Stimulated activated CD8-positive, alpha-beta memory T cell treated with anti-CD3 and anti-CD28 coated beads, Interleukin-12 subunit alpha, Interleukin-12 subunit beta, amount 100 ng/mL, for 4 hours (primary cell): ENCODE measurements around the gene TEDC1.

Source experiments
- DNase-seq: peaks from one replicate; pipeline ENCODE4 v3.0.0-alpha.2; 2020; ENCODE audit warnings: low read depth

Gene TEDC1, protein sequence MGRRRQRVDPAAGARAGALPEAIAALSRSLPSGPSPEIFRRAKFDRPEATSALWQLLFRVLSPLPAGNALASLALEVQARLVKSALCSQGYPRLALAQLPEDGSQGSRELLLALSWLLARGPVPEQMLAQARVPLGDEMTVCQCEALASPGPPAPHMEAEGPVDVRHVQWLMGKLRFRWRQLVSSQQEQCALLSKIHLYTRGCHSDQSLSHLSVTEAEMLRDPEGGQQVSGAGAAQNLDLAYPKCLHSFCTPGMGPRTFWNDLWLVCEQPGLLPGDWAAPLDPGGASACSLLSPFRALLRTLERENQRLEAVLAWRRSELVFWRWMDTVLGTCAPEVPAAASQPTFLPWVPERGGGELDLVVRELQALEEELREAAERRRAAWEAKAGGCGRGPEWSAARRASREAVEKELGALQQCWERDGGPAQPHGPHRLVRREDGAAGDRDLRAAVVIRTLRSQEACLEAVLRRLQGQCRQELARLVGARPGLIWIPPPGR

DNA sequence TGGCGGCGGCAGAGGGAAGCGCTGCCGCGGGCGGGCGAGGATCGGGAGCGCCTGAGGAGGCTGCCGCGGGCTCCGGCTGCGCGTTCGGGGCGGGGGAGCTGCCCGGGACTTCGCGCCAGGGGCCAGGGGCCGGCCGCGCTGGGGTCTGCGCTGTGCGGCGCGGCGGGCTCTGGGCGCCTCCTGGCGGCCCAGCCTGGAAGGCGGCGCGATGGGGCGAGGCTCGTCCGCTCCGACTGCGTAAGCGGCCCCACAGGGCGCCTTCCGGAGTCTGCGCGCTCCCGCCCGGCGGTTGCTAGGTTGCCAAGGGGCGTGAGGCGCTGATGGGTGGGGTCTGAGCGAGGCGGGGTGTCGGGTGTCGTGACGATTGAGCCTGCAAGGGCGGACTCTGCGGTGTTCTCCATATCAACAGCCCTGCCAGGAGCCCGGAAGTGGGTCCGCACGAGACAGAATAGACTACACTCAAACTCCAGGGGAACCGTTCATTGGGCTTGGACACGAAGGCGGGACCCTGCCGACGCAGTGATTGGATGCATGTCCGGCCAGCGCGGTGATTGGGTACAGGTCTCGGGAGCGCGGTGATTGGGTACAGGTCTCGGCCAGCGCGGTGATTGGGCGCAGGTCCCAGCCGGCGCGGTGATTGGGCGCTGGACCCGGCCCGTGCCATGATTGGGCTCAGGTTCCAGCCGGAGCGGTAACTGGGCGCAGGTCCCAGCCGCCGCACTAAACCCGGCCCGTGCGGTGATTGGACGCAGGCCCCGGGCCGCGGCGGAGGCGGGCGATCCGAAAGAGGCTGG is at the start of gene TEDC1:
TSS of gene TEDC1 (plus strand) at position 675 of the 794 bp plus-strand sequence. CDS start 130 bp downstream, outside the sequence.
- DNase-seq, result peak; percentile 98

DNA sequence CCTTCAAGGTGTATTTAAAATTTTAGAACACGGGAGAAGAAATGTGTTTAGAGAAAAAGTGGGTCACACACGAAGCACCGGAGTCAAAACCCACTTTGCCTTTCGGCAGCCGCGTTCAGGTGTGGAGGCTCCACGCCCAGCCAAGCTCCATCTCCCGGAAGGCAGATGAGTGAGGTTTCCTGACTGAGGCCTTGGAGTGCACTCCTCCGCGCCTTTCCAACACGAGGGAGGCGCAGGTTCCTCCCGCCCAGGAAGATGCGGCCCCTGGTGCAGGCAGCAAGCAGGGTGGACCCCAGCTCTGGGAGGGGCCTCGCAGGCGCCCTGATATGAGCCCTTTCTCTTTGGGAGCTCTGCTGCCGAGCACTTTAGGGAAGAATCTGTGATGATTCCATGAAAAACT is 48.9 kb upstream of the TEDC1 start:
- no peak for DNase-seq

DNA sequence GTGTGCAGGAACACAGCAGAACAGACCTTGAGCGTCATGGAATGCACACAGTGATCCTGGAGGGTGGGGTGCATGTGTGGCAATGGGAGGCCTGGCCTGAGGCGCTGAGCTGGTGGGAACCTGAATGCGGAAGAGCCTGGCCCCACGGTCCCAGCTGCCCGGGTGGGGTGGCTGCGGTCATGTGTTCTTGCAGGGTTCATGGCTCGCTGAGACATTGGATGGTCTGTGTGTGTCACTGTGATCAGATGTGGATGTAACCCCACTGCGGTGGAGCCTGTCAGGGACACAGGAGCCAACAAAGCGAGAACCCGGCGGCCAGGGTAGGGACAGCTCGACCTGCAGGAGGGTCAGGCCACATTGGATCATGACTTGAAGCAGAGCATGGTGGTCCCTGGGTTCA is 48.2 kb upstream of the TEDC1 start:
- DNase-seq, result no peak

DNA sequence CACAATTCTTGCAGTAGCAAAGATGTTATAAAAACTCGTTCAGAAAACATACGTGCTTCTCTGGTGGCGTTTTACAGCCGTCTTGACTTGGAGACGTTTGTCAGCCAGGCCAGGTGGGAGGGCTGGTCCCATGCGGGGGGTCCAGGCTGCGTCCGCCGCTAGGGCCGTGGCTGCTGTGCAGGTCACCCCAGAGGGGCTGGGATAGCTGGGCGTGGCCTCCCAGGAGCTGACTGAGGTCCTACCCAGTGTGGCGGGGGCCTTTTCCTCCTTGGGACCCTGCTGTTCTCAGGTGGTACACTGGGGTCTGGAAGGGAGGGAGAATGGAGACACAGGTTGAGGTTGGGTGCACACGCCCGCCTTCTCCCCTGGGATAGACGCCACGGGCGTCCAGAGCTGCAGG is 46.2 kb upstream of the TEDC1 start:
- DNase-seq, result no peak

DNA sequence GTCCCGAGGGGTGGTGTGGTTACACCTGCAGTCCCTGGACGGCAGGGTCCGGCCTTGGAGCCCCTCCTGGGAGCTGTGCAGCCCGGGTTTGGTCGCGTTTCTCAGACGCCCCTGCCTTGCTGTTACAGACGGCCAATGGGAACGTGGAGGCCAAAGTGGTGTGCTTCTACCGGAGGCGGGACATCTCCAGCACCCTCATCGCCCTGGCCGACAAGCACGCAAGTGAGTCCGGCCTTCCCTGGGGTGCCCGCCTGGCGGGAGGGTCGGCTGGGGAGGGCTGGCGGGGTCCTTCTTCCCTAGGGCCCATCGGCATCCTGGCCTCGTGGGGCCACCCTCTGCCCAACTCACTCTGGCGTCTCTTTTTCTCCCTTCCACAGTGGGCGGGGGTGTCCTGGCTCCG is 45.8 kb upstream of the TEDC1 start:
- DNase-seq, result no peak

DNA sequence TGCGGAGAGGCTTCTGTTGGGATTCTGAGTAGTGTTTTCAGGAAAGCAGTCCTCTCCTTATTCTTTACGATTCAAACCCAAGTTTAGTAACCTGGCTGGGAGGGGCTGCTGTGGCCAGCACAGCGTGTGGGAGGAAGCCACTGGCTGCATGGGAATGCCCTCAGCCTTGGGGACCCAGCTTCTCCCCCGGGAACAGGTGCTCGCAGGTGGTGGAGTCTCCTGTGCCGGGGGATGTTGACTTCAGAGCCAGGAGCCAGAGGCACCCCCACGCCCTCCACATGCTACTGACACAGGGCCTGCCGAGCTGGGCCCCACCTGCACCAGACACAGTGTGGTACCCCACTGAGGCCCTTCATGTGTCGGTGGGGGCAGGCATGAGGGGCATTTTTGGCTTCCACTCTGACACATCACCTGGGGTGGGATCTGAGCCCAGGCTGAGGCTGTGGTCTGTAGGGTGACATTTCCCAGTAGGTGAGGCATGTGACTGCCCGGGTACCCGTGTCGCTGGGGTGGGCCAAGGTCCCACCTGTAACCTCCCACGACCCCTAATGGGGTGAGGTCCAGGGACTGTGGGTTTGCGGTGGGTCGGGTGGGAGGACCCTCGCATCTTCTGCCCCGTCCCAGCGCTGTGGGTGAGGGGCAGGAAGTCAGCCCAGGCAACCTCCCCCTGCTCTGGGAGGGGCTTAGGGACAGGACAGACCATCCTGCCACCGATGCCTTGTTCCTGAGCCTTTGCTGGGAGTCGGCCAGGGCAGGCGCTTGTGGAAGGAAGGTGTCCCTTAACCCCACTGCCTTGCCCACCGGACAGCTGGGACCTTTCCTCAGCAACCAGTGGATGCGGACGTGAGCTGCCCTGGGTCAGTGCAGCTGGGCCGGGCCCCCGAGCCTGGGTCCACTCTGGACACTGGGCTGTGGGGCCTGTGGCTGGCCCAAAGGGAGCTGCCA is 44.9 kb upstream of the TEDC1 start:
- no peak for DNase-seq

DNA sequence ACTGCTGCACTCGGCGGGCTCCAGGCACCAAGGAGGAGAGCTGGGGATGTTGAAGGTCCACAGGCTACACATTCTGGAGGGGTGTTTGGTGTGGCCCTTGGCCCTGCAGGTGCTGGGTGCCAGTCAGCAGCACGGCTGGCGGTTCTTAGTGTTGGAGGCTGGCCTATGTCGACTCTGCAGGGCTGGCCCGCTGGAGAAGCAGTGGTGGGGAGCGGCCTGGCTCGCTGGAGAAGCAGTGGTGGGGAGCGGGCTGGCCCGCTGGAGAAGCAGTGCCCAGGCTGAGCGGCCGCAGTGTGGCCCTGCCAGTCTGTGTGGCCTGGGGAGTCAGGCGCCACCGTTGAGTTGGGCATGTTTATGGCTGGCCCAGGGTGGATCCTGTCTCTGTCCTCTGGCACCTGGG is 44.1 kb upstream of the TEDC1 start:
- no peak for DNase-seq

DNA sequence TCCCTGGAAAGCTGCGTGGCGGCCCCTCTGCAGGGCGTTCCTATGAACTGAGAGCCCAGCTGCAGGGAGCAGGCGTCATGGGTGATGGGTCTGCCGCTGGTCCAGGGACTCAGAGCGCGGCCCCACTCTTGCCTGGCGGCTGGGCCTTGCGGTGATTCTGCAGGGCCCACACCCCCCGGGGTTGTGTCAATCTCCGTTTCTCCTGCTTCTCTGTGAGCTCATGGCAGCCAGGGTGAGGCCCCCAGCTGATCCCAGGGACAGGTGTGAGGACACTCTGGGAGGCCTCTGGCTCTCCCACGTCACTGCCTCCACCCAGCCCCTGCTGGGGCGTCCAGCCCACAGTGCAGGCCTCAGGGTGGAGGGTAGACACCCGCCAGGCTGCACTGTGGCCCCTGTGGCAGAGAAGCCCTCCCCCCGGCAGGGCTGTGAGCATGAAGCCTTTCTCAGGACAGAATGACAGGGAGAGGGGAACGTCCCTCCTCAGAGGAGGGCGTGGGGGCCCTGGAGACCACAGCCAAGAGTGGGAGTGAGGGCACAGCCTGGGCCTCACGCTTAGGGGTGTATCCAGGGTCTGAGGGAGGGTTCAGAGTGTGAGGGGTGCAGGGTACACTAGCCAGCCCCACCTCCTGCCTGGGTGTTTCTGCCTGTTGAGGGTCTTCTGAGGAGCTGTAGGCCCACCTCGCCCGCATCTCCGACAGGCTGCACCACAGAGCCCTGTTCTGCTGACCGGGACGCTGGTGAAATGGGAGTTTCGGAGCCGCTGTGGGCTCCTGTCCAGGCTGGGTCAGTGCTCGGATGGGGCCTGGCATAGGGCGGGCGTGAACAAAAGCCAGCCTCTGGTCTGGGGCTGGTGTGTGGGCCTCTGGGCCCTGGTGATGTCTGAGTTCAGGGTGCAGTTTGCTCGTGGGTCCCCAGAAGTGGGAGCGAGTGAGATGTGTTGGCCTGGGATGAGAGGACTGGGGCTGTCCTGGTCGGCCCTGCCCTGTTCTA is 43.1 kb upstream of the TEDC1 start:
- no peak for DNase-seq

DNA sequence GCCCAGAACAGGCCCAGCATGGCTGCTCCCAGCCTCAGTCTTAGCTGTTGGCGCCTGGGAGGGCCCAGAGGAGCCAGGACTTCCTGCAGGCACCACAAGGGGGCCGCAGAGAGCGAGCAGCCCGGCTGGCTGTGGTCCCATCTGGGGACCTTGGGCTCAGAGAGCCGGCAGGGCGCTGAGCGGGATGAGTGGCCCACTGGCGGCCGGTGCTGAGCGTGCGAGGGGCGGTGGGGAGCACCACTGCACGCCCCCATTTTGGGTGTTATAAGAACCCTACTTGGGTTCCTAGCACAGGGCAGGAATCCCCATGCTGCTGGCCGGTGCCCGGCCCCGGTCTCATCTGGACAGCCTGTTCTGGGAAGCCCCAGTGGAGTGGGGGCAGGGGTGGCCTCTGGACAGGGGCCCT is 42.3 kb upstream of the TEDC1 start:
- peak; percentile 43 for DNase-seq

DNA sequence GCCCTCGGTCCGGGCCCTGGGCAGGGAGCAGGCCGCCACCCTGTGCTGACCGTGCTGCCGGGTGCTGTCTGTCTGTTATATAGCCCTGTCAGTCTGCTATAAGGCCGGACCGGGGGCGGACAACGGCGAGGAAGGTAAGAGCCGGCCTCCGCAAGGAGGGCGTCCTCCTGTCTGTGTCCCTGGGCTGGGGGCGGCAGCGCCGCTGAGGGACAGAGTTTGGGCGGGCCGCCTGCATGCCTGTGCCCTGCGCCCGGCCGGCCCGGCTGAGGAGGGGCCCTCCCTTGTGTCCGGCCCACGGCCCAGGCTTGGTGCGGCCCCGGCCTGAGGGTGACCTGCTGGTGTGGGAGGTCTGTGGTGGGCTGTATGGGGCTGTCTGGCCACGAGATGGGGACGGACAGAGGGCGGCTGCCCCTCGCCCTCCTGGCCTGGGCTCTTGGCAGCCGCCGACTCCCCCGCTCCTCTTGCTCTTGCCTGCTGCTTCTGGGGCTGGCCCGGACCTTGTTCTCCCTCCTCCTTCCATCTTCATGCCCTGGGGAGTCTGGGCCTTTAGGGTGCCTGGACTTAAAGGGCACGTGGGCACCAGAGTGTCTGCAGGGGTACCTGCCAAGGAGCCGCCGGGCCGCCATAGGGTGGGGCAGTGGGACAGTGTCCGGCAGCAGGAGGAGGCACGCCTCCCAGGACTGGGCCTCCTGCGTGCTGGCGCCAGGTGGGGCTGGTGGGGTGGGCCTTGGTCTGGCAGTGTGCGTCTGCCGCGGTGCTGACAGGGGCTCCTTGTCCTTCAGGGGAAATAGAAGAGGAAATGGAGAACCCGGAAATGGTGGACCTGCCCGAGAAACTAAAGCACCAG is 41.5 kb upstream of the TEDC1 start:
- DNase-seq, result no peak

DNA sequence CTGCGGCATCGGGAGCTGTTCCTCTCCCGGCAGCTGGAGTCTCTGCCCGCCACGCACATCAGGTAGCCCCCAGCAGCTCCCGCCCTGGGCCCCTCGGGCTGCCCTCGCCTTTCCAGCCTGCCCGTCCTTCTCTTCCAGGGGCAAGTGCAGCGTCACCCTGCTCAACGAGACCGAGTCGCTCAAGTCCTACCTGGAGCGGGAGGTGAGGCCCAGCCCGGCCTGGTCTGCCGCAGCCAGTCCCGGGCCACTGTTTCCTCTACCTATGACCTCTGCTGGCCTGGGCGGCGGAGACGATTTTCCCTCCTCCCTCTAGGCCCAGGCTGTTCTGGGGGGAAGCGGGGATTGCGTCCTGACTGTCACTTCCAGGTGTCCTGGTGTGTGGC is 40.9 kb upstream of the TEDC1 start:
- no peak for DNase-seq

DNA sequence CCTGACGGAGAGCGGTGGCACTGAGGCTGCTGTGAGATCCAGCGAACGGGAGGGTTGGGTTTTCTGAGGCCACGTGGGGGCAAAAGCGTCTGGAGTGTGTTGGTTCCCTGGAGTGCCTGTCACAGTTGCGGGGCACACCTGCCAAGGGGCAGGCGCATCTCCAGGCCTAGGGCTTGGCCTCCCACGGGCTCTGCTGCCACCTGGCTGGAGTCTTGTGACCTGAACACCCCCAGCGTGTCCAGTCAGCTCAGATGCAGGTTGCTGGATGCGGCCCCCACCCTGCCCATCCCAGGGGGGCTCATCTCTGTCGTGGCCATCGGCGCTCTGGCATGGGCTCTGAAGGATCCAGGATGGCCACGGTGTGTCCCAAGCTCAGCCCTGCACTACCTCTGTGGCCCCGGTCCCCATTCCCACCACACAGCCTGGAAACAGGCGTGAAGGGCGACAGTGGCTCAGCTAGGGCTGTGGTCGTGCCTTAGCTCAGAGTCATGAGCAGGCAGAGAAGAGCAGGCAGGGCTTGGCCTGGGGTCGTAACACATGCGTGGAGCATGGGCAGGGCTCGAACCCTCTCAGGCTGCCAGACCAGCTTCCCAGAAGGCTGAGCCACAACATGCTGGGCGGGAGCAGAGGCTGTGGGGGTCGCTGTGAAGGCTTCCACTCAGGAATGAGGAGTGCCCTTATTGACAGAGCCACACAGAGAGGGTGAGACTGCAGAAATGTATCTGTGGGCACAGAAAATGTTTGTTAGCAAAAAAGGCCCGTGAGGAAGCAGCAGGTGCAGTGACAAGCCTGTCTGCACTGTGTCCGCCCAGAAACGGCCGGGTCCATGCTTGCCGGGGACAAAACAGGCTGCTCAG is 40.0 kb upstream of the TEDC1 start:
- no peak for DNase-seq

DNA sequence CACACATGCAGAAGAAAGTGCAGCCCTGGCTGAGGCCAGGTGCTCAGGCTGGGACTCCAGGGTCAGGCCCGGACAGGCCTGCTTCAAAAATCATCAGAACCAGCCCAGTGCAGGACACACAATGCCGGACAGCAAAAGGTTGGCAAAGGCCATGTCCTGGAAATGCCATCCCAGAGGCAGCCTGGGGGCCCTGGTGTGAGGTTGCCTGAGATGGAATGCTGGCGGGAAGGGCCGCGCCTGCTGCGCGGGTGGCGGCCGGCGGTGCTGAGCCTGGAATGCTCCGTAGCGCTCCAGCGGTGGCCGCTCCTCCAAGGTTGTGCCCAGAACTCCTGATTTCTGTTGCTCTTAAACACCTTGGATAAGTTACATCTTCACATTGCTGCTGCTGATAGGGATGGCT is 38.1 kb upstream of the TEDC1 start:
- no peak for DNase-seq

DNA sequence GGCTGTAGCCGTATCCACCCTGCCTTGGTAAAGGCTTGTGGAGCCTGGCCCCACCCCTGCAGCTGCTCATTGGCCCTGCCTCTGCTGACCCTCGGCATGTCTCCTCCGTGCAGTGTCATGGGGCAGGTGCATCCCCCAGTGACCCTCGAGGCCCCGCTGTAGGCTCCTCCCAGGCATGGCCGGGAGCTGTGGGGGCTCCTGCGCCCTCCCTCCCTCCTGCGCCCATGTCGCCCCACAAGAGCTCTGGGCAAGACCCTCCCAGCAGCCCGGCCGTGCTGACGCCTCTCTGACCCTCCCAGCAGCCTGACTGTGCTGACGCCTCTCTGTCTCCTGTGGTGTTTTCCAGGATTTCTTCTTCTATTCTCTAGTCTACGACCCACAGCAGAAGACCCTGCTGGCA is 37.2 kb upstream of the TEDC1 start:
- no peak for DNase-seq

DNA sequence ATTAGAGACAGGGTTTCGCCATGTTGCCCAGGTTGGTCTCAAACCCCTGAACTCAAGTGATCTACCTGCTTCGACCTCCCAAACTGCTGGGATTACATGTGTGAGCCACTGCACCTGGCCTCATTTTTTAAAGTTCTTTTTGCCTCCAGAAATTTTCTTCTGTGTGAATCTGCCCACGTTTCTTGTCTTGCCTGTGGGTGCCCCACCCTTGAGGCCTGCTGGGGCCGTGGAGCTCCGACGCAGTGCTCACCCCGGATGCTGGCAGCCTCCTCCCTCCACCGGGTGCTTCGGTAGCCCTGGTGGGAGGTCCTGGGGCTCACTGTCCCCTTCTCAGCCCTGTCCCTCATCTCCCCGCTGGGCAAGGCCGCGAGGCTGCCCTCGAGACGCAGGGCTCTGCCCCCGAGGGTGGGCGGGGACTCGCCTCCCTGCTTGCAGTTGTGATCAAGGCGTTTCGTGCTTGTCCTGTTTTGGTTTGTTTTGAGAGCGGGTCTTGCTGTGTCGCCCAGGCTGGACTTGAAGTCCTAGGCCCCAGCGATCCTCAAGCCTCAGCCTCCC is 35.9 kb upstream of the TEDC1 start:
- DNase-seq, result no peak

DNA sequence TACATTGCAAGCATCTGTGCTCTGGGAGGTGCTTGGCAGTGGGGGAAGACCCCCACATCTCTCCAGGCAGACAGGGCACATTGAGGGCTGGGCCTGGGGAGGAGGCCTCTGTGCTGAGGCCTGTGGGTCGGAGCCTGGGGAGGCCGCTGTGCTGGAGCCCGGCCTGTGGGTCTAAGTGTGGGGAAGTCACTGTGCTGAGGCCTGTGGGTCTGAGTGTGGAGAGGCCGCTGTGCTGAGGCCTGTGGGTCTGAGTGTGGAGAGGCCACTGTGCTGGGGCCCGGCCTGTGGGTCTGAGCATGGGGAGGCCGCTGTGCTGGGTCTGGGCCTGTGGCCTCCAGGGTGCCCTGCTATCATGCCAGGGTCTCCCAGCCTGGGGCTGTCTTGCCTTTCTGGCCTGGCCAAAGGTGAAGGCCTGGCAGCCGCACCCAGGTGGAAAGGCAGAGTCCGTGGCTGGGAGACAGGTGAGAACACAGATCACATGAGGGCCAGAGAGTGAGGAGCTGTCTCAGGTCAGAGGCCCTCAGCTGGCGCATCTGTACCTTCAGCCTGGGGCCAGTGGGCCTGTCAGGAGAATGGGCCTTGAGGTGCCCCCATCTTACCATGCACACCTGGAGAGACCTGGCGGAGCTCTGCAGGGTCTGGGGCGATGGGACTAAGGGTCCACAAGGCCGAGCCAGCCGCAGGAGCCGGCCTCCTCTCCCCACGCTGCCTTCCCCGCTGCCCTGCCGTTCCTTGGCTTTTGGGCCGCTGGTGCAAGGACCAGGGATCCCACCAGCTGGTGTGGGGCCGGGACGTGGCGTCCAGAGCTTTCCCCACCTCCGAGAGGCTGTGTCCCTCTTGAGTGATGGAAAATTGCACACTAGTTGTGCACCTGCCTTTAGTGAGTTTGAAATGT is 35.0 kb upstream of the TEDC1 start:
- no peak for DNase-seq

DNA sequence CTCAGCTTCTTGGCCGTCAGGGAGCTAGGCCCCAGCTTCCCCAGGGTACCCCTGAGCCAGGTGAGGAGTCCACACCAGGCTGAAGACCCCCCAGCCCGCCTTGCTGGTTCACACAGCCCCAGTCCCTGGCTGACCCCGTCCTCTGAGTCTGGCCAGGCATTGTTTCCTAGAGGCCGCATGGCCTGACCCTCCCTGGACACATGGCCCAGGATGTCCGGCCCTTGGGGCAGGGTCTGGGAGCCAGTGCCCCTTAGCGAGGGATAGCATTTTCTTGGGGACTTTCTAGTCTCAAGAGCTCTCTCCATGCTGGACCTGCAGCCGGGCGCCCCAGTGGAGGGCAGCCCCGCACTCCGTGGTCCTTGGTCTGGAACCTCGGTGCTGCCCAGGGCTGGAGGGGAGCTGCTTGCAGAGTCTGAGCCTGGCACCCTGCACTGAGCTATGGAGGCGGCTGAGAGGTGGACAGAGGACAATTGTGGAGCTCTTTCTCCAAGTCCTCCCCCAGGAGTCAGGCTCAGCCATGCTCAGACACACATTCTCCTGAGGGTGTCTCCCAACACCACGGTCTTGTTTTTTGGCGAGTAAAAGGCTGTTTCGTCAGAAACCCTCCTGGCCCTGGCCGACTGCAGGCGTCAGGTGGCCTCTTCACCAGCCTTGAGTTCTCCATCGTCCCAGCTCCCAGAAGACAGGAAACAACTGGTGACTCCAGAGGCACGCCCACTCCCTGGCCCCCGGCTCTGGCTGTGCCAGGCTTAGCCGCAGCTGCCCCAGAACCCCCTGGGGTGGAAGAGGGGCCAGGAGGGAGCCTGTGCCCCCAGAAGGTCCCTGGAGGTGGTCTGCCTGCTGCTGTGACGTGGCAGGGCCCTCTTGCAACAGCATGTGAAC is 34.1 kb upstream of the TEDC1 start:
- no peak for DNase-seq
